ENCODE measurements around the gene ZNF462. TPM values are rescaled to one million over a fixed set of nuclear protein-coding genes. Genes with fewer than 3 reads are reported as not detected.

The ZNF462 gene
- total RNA-seq, 4 donors from 2014 or later, result 24.5 to 38.6 (median 34.6) TPM

GRCh38 chr9:106913276-106913675 is 50.3 kb downstream of the ZNF462 start:
- Histone ChIP-seq H3K4me3 (no peak overlapping the region), H3K27me3 (no peaks in the 10 kb centered on the region), H3K9me3 (no peaks in the 10 kb centered on the region), H3K27ac (replicated peaks in 1 of 4) (no peak overlapping the region), H3K4me1 (peaks cover 23 to 47% (median 35%) of the 10 kb centered on the region in 4 donors), H3K36me3 (no peaks in the 10 kb centered on the region)
- intact Hi-C loops (cut with DNase I), result no loop called here
- DNase-seq (ENCODE audit: extremely low spot score), result no peak
- TF ChIP-seq EP300 (IDR thresholded peaks at IDR 0.05) (no peak), POLR2A (IDR thresholded peaks at IDR 0.05; ENCODE audit: low read depth) (no peak), POLR2AphosphoS5 (IDR thresholded peaks at IDR 0.05) (no peak), CTCF (IDR thresholded peaks at IDR 0.05) (no peak)
- WGBS, result 81% methylated on average over 5 of the region's 5 CpGs

DNA sequence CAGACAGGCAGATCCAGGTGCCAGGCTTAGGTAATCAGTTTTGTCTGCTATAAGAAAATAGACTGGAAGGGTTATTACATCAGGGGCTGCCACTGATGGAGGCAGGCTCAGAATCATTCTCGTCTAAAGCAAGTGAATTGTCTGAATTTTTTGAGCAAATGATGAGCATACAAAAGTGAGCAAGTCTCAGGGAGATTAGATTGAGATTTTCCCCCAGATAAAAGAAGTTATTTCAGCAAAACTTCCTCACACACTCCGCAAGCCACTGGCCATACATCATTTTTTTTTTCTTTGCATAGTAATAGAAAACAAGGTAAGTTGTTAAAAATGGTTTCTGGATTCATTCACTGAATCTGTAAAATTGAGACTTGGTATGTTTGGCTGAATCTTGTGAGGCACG is 52.9 kb downstream of the ZNF462 start:
- H3K4me3 ChIP-seq, result no peak overlapping the region
- H3K27ac ChIP-seq (replicated peaks in 1 of 4), result peak overlapping the region in 2 of 4 donors; percentile 57
- no peak for TF ChIP-seq POLR2A (IDR thresholded peaks at IDR 0.05; ENCODE audit: low read depth)
- TF ChIP-seq CTCF (IDR thresholded peaks at IDR 0.05), result no peak
- no peak for TF ChIP-seq POLR2AphosphoS5 (IDR thresholded peaks at IDR 0.05)
- no peak for TF ChIP-seq EP300 (IDR thresholded peaks at IDR 0.05)
- 88% methylated on average over 3 of the region's 3 CpGs for WGBS
- H3K9me3 ChIP-seq, result no peaks in the 10 kb centered on the region
- intact Hi-C loops (cut with DNase I), result no loop called here
- DNase-seq (ENCODE audit: extremely low spot score), result no peak
- peaks cover 36 to 63% (median 47%) of the 10 kb centered on the region in 4 donors for H3K4me1 ChIP-seq
- no peaks in the 10 kb centered on the region for H3K36me3 ChIP-seq
- no peaks in the 10 kb centered on the region for H3K27me3 ChIP-seq

DNA sequence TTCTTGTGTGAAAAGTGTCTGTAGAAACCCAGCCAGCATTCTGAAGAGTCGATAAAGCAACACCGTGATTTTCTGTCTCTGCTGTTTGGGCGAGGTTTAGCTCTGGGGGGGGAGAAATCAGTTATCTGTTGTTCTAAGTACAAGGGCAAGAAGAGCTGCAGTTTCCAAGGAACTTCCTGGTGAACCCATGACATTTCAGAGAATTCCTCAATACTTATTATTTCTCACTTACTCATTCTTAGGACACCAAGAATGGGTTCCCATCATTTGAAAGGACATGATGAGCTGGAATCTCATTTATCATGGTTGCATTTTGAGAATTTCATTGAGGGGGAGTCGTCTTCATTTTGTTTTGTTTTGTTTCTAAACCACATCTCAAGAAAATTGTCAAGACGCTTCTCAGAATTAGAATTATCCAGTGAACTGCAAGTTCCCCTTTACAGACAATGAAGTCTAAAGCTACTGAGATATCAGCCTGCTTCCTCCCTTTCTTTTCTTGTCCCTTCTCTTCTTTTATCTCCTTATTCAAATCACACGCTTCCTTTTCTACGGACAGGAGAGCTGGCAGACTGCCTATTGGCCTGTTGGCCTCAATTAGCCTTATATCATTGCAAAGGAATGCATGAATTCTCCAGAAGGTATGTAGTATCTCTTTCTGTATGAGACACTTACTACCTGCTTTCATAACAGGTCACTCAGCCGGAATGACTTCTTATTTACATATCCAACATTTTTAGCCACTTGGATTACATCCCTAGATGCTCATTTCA is 53.7 kb downstream of the ZNF462 start:
- H3K4me3 ChIP-seq, result no peak overlapping the region
- no peak for DNase-seq (ENCODE audit: extremely low spot score)
- intact Hi-C loops (cut with DNase I), result no loop called here
- TF ChIP-seq POLR2A (IDR thresholded peaks at IDR 0.05; ENCODE audit: low read depth) (no peak), POLR2AphosphoS5 (IDR thresholded peaks at IDR 0.05) (peak in 1 of 2 donors; percentile 56)
- peak overlapping the region; percentile 33 to 57 (median 54) for H3K27ac ChIP-seq (replicated peaks in 1 of 4)
- WGBS, result 36% methylated on average over 8 of the region's 8 CpGs
- H3K9me3 ChIP-seq, result no peaks in the 10 kb centered on the region
- no peaks in the 10 kb centered on the region for H3K36me3 ChIP-seq
- H3K4me1 ChIP-seq, result peaks cover 44 to 71% (median 52%) of the 10 kb centered on the region in 4 donors
- H3K27me3 ChIP-seq, result no peaks in the 10 kb centered on the region

DNA sequence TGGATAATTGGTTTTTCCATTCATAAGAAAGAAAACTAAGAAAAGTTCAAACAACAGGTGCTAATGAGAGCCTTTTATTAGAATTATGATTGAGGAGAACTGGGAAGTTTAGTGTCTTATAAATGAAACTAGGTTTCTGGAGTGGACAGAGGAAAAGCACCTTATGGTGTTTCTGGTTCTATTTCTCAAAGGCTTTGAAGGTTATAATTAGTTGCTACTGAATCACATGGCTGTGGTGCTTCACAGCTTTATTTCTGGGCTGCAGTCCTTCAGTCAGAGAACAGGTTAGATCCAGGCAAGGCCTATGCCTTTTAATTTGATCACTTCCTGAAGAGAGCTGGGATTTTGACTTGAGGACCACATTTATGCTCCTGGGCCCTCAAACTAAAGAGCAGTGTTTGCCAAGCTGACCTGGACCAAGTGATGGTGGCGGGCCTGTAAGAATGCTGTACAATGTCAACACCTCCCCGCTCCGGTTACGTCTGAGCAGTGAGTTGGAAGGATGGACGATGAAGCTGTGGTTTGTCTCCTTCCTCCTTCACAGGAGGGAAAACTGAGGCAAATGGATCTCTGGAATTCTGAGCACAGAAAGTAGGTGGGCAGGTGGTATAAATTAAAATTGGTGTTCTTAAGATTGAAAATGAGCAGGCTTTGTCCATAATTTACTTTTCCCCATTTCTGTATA is 56.0 kb downstream of the ZNF462 start:
- H3K27ac ChIP-seq (replicated peaks in 1 of 4), result peak overlapping the region in 3 of 4 donors; percentile 2 to 11 (median 10)
- WGBS, result 98% methylated on average over 5 of the region's 5 CpGs
- H3K9me3 ChIP-seq, result no peaks in the 10 kb centered on the region
- H3K4me1 ChIP-seq, result peaks cover 56 to 74% (median 63%) of the 10 kb centered on the region in 4 donors
- intact Hi-C loops (cut with DNase I), result no loop called here
- no peak for DNase-seq (ENCODE audit: extremely low spot score)
- H3K4me3 ChIP-seq, result no peak overlapping the region
- H3K36me3 ChIP-seq, result peaks cover 2 to 8% (median 5%) of the 10 kb centered on the region in 4 donors
- TF ChIP-seq CTCF (IDR thresholded peaks at IDR 0.05) (no peak), POLR2AphosphoS5 (IDR thresholded peaks at IDR 0.05) (no peak), POLR2A (IDR thresholded peaks at IDR 0.05; ENCODE audit: low read depth) (no peak), EP300 (IDR thresholded peaks at IDR 0.05) (no peak)
- no peaks in the 10 kb centered on the region for H3K27me3 ChIP-seq

DNA sequence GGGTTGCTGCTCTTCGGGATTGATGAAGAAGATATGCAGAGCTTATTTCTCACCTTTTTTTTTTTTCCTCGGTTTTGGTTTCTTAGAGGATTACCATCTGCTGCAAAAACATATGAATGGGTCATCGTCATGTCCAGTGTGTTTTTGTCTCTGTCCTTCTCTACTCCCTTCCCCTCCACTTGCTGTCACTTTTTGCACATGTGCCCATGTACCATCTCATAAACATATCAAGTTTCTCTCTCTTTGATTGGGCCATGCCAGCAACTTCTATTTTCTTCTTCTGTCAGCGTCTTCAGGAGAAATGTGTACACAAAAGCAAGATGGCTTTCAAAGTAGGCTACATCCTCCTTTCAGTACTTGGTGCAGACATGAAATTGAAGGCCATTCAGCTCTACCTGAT is 57.1 kb downstream of the ZNF462 start:
- intact Hi-C loops (cut with DNase I), result no loop called here
- Histone ChIP-seq H3K27ac (replicated peaks in 1 of 4) (peak overlapping the region; percentile 23 to 71 (median 68)), H3K36me3 (peaks cover 14 to 20% (median 16%) of the 10 kb centered on the region in 4 donors), H3K27me3 (no peaks in the 10 kb centered on the region), H3K4me1 (peaks cover 56 to 74% (median 63%) of the 10 kb centered on the region in 4 donors), H3K9me3 (no peaks in the 10 kb centered on the region), H3K4me3 (no peak overlapping the region)
- TF ChIP-seq POLR2AphosphoS5 (IDR thresholded peaks at IDR 0.05) (no peak), POLR2A (IDR thresholded peaks at IDR 0.05; ENCODE audit: low read depth) (no peak), CTCF (IDR thresholded peaks at IDR 0.05) (no peak), EP300 (IDR thresholded peaks at IDR 0.05) (no peak)
- DNase-seq (ENCODE audit: extremely low spot score), result no peak
- 83% methylated on average over 4 of the region's 4 CpGs for WGBS

Measured in esophagus muscularis mucosa (tissue), 4 donors.